IMR-90 (cell line): Measurements from ENCODE around the gene ILF2. TPM values are rescaled to one million over a fixed set of nuclear protein-coding genes. Genes with fewer than 3 reads are reported as not detected.

Experiments used
- ATAC-seq: fragments of 200-7000 bp; cut with Tn5 transposase; 2 replicates; pipeline ENCODE4 v1.9.1; 2020; ENCODE audit warnings: low read depth, mild to moderate bottlenecking, moderate library complexity
- BruUV-seq: library from RNA; stranded (reverse); fragments of 400-500 nt; replicated peaks from 2 replicates; lab custom pipeline; 2021; lab: Mats Ljungman, UMichigan
- CTCF ChIA-PET: fragments of 300-600 bp; formaldehyde crosslinking; extraction: SDS; loops from one replicate; lab custom pipeline; 2021; ENCODE audit warnings: antibody characterized with exemption; lab: Yijun Ruan, JAX
- POLR2A ChIA-PET: fragments of 300-600 bp; sonication (Branson Sonifier 250); formaldehyde crosslinking; loops from one replicate; lab custom pipeline; 2022; ENCODE audit warnings: antibody characterized with exemption; ENCODE audit not compliant: unreplicated experiment; lab: Charles Lee
- DNase-seq: peaks from one replicate; pipeline ENCODE4 v3.0.0; 2013
- H2AFZ ChIP-seq: replicated peaks from 2 replicates; pipeline ENCODE3; 2013; ENCODE audit warnings: low read length, mild to moderate bottlenecking; ENCODE audit not compliant: poor library complexity
- H2AK5ac ChIP-seq: 2 replicates; pipeline ENCODE4 v1.6.1; 2013; ENCODE audit warnings: low read depth, low read length, inconsistent platforms
- H2AK9ac ChIP-seq: replicated peaks from 2 replicates; pipeline ENCODE3; 2013; ENCODE audit warnings: mild to moderate bottlenecking, low read depth, low read length, moderate library complexity; ENCODE audit not compliant: poor library complexity
- H2BK120ac ChIP-seq: 2 replicates; pipeline ENCODE4 v1.6.1; 2013; ENCODE audit warnings: low read depth, low read length, inconsistent platforms
- H2BK15ac ChIP-seq: 3 replicates; pipeline ENCODE4 v1.6.1; 2013; ENCODE audit warnings: low read depth, low read length, inconsistent platforms
- H2BK20ac ChIP-seq: 2 replicates; pipeline ENCODE4 v1.6.1; 2013; ENCODE audit warnings: low read depth, mild to moderate bottlenecking, inconsistent platforms, low read length, moderate library complexity
- H2BK5ac ChIP-seq: 2 replicates; pipeline ENCODE4 v1.6.1; 2013; ENCODE audit warnings: mild to moderate bottlenecking, low read depth, low read length, inconsistent platforms; ENCODE audit not compliant: poor library complexity, severe bottlenecking
- H3K14ac ChIP-seq: replicated peaks from 2 replicates; pipeline ENCODE4 v1.6.1; 2013; ENCODE audit warnings: low read depth, low read length, inconsistent platforms
- H3K18ac ChIP-seq: 2 replicates; pipeline ENCODE4 v1.6.1; 2013; ENCODE audit warnings: low read depth, low read length, control low read depth
- H3K23ac ChIP-seq: 2 replicates; pipeline ENCODE4 v1.6.1; 2013; ENCODE audit warnings: low read depth, low read length, inconsistent platforms
- H3K27ac ChIP-seq: 2 replicates; pipeline ENCODE4 v1.5.1; 2013; ENCODE audit warnings: mild to moderate bottlenecking, control low read depth, low read length; ENCODE audit not compliant: insufficient read depth
- H3K27me3 ChIP-seq: 2 replicates; pipeline ENCODE4 v1.6.1; 2013; ENCODE audit warnings: low read length; ENCODE audit not compliant: control insufficient read depth, insufficient read depth
- H3K36me3 ChIP-seq: 2 replicates; pipeline ENCODE4 v1.6.1; 2013; ENCODE audit warnings: low read length, mixed read lengths; ENCODE audit not compliant: control insufficient read depth, insufficient read depth
- H3K4ac ChIP-seq: 2 replicates; pipeline ENCODE4 v1.6.1; 2013; ENCODE audit warnings: low read depth, low read length, inconsistent platforms
- H3K4me1 ChIP-seq: 2 replicates; pipeline ENCODE4 v1.6.1; 2013; ENCODE audit warnings: low read length, mixed read lengths; ENCODE audit not compliant: control insufficient read depth, insufficient read depth
- H3K4me2 ChIP-seq: 2 replicates; pipeline ENCODE4 v1.6.1; 2013; ENCODE audit warnings: low read depth, mild to moderate bottlenecking, control low read depth, low read length, moderate library complexity
- H3K4me3 ChIP-seq: 2 replicates; pipeline ENCODE4 v1.5.1; 2013; ENCODE audit warnings: low read depth, mild to moderate bottlenecking, control low read depth, low read length, moderate library complexity; ENCODE audit not compliant: insufficient read depth
- H3K56ac ChIP-seq: 2 replicates; pipeline ENCODE4 v1.6.1; 2013; ENCODE audit warnings: low read length, inconsistent platforms; ENCODE audit not compliant: insufficient read depth; ENCODE audit errors: extremely low read depth
- H3K79me1 ChIP-seq, 2 experiments: 2 replicates each; pipeline ENCODE4 v1.6.1; 2013; ENCODE audit warnings: low read length in 2 of 2, inconsistent platforms in 1 of 2, low read depth in 1 of 2
- H3K9ac ChIP-seq: 2 replicates; pipeline ENCODE4 v1.6.1; 2013; ENCODE audit warnings: low read depth, low read length, control low read depth
- H3K9me1 ChIP-seq: 2 replicates; pipeline ENCODE4 v1.6.1; 2013; ENCODE audit warnings: low read length, inconsistent platforms; ENCODE audit not compliant: insufficient read depth
- H3K9me3 ChIP-seq: 2 replicates; pipeline ENCODE4 v1.6.1; 2013; ENCODE audit warnings: low read length; ENCODE audit not compliant: control insufficient read depth, insufficient read depth
- H4K20me1 ChIP-seq: 2 replicates; pipeline ENCODE4 v1.6.1; 2013; ENCODE audit warnings: low read length, inconsistent platforms; ENCODE audit not compliant: insufficient read depth
- H4K5ac ChIP-seq: 2 replicates; pipeline ENCODE4 v1.6.1; 2013; ENCODE audit warnings: mild to moderate bottlenecking, low read depth, low read length, control low read depth
- H4K8ac ChIP-seq, 2 experiments: 2 replicates each; pipeline ENCODE4 v1.6.1; 2013; ENCODE audit warnings: low read depth in 2 of 2, low read length in 2 of 2, control low read depth in 1 of 2, inconsistent platforms in 1 of 2
- H4K91ac ChIP-seq: 2 replicates; pipeline ENCODE4 v1.6.1; 2013; ENCODE audit warnings: low read depth, low read length, inconsistent platforms; ENCODE audit not compliant: insufficient read depth
- CEBPB ChIP-seq: IDR thresholded peaks from 2 replicates; pipeline ENCODE4 v1.6.1; 2012; ENCODE audit warnings: low read depth, low read length, improper control_type of control experiment
- CHD1 ChIP-seq: IDR thresholded peaks from 2 replicates; pipeline ENCODE4 v1.6.1; 2012; ENCODE audit warnings: low read depth, low read length, improper control_type of control experiment
- CTCF ChIP-seq: conservative IDR thresholded peaks from 2 replicates; pipeline ENCODE4 v1.5.1; 2012; ENCODE audit warnings: mild to moderate bottlenecking, low read depth, low read length, improper control_type of control experiment
- FOS ChIP-seq: fragments of 150-350 bp; IDR thresholded peaks from 2 replicates; pipeline ENCODE4 v1.6.1; 2016; ENCODE audit warnings: low read depth, low read length
- MAFK ChIP-seq: IDR thresholded peaks from 2 replicates; pipeline ENCODE4 v1.6.1; 2012; ENCODE audit warnings: low read depth, low read length, improper control_type of control experiment
- MAZ ChIP-seq: IDR thresholded peaks from 2 replicates; pipeline ENCODE4 v1.6.1; 2012; ENCODE audit warnings: low read depth, mild to moderate bottlenecking, low read length, improper control_type of control experiment, moderate library complexity, borderline replicate concordance
- MXI1 ChIP-seq: IDR thresholded peaks from 2 replicates; pipeline ENCODE4 v1.6.1; 2012; ENCODE audit warnings: low read depth, mild to moderate bottlenecking, low read length, moderate library complexity, borderline replicate concordance
- NFE2L2 ChIP-seq: fragments of 150-350 bp; IDR thresholded peaks from 2 replicates; pipeline ENCODE4 v1.6.1; 2016; ENCODE audit warnings: low read depth, mild to moderate bottlenecking, low read length
- POLR2A ChIP-seq: IDR thresholded peaks from 2 replicates; pipeline ENCODE4 v1.6.1; 2012; ENCODE audit warnings: mild to moderate bottlenecking, low read depth, low read length
- RAD21 ChIP-seq: IDR thresholded peaks from 2 replicates; pipeline ENCODE4 v1.6.1; 2012; ENCODE audit warnings: low read length, improper control_type of control experiment
- RCOR1 ChIP-seq: IDR thresholded peaks from 2 replicates; pipeline ENCODE4 v1.6.1; 2012; ENCODE audit warnings: mild to moderate bottlenecking, low read length, improper control_type of control experiment; ENCODE audit not compliant: insufficient replicate concordance
- RFX5 ChIP-seq: IDR thresholded peaks from 2 replicates; pipeline ENCODE4 v1.8.0; 2012; ENCODE audit warnings: low read depth, mild to moderate bottlenecking, low read length, moderate library complexity
- SMC3 ChIP-seq: fragments of 150-350 bp; IDR thresholded peaks from 2 replicates; pipeline ENCODE4 v1.6.1; 2016; ENCODE audit warnings: low read depth, mild to moderate bottlenecking, antibody characterized with exemption, low read length, moderate library complexity
- USF2 ChIP-seq: fragments of 150-350 bp; IDR thresholded peaks from 2 replicates; pipeline ENCODE4 v1.6.1; 2017; ENCODE audit warnings: mild to moderate bottlenecking, antibody characterized with exemption, low read length, low read depth
- WGBS, 2 experiments: methylation state at CpG; one replicate each; pipeline versions ENCODE4 v1.1.5 to v1.1.7; 2013; ENCODE audit warnings: missing lambda C conversion rate in 2 of 2; ENCODE audit not compliant: insufficient read length in 1 of 2; ENCODE audit errors: extremely low coverage in 2 of 2; 5-methylcytosine and 5-hydroxymethylcytosine counted together
- dilution Hi-C: fragments of 300-500 bp; cut with HindIII; formaldehyde crosslinking; loops from one replicate; pipeline ENCODE4 v1.14.3; 2018; ENCODE audit warnings: low sequenced_read_pairs; ENCODE audit not compliant: unreplicated experiment
- in situ Hi-C: fragments of 300-500 bp; cut with MboI; formaldehyde crosslinking; loops from 3 replicates; pipeline ENCODE4 v1.14.3; 2019; ENCODE audit warnings: low sequenced_read_pairs, inconsistent platforms, mixed read lengths
- intact Hi-C: fragments of 100-400 bp; cut with micrococcal nuclease; formaldehyde crosslinking; loops from 2 replicates; pipeline ENCODE4 v1.10.0; 2022
- polyA plus RNA-seq, 3 experiments: library from polyadenylated mRNA; depleted of rRNA; stranded (reverse); fragments of >200 nt; gene quantifications; 2 replicates each; pipeline ENCODE4 v1.2.3, GENCODE V29; 2012; ENCODE audit warnings: low replicate concordance in 1 of 3
- total RNA-seq: library from RNA; depleted of rRNA; stranded (reverse); fragments of >200 nt; gene quantifications from 2 replicates; pipeline ENCODE4 v1.2.3, GENCODE V29; 2012

The ILF2 gene
- total and polyA plus RNA-seq, 2 of the 4 experiments (the other 2 are of a cell fraction): 273 to 504 TPM

- WGBS, 2 experiments: 100% methylated on average over 1 of the region's 10 CpGs; no CpG with 5 or more reads in 1 of the 2 experiments
- DNase-seq: no peak
- H3K23ac ChIP-seq: peak within 1 kb of the TSS; percentile 84
- H2BK20ac ChIP-seq: peak within 1 kb of the TSS; percentile 81
- H3K9me3 ChIP-seq: no peaks in the 10 kb centered on the region
- peak within 1 kb of the TSS; percentile 73 for H3K18ac ChIP-seq
- in situ Hi-C loops (no loop called here), intact Hi-C loops (loop anchor here (1.0 to 5.0 kb wide), 3 partner anchors 55 to 117 kb away; no protein-coding TSS in a partner anchor), dilution Hi-C loops (no loop called here)
- H3K9me1 ChIP-seq: peaks cover 29% of the 10 kb centered on the region
- H3K27ac ChIP-seq: peak within 1 kb of the TSS; percentile 96
- peak within 1 kb of the TSS; percentile 94 for H3K56ac ChIP-seq
- no peaks in the 10 kb centered on the region for H4K20me1 ChIP-seq
- peak within 1 kb of the TSS; percentile 99 for H3K14ac ChIP-seq
- peaks cover 9% of the 10 kb centered on the region; the same call in 1 of the 2 replicates for H3K36me3 ChIP-seq
- peak within 1 kb of the TSS; percentile 85 for H2BK120ac ChIP-seq
- peak within 1 kb of the TSS; percentile 96 for H3K4ac ChIP-seq
- peak within 1 kb of the TSS; percentile 87 for H4K5ac ChIP-seq
- no peak for ATAC-seq
- peak within 1 kb of the TSS; percentile 85 for H3K9ac ChIP-seq
- POLR2A ChIA-PET: interaction anchor here (0.7 to 2.3 kb wide), 15 partner anchors 8 to 96 kb away, joined by 3 to 10 read pairs (median 5); partner anchors contain the start of genes S100A16 and S100A6
- H3K79me1 ChIP-seq: peaks cover 24 to 32% of the 10 kb centered on the region in 2 experiments
- H3K4me2 ChIP-seq: peak within 1 kb of the TSS; percentile 83
- H4K91ac ChIP-seq: peak within 1 kb of the TSS; percentile 97
- H2AFZ ChIP-seq: peak within 1 kb of the TSS; percentile 84
- BruUV-seq: no TSS peak
- peak within 1 kb of the TSS; percentile 97 for H2AK9ac ChIP-seq
- CTCF ChIA-PET: interaction anchor here (0.8 to 2.3 kb wide), 12 partner anchors 12 to 121 kb away, joined by 3 to 18 read pairs (median 5); partner anchors contain the start of gene S100A16
- H2BK15ac ChIP-seq: peak within 1 kb of the TSS; percentile 84; the same call in 2 of the 3 replicates
- peaks cover 14% of the 10 kb centered on the region for H3K4me1 ChIP-seq
- peak within 1 kb of the TSS; percentile 54 for H3K4me3 ChIP-seq
- H2AK5ac ChIP-seq: peak within 1 kb of the TSS; percentile 99
- peak within 1 kb of the TSS; percentile 87 to 94 for H4K8ac ChIP-seq
- peak within 1 kb of the TSS; percentile 92 for H2BK5ac ChIP-seq
- H3K27me3 ChIP-seq: no peaks in the 10 kb centered on the region
- TF ChIP-seq MAFK: no peak
- TF ChIP-seq MXI1: no peak
- TF ChIP-seq RAD21: no peak
- TF ChIP-seq USF2: no peak
- no peak for TF ChIP-seq CEBPB
- no peak for TF ChIP-seq SMC3
- TF ChIP-seq POLR2A: no peak
- TF ChIP-seq RCOR1: no peak
- TF ChIP-seq NFE2L2: no peak
- TF ChIP-seq FOS: no peak
- TF ChIP-seq CHD1: no peak
- TF ChIP-seq RFX5: no peak
- no peak for TF ChIP-seq CTCF
- no peak for TF ChIP-seq MAZ
Observed at GRCh38 chr1:153627715-153628626, 42.8 kb downstream of the ILF2 start, which contains the start of gene S100A1. TSS of gene S100A1 (plus strand) at chr1:153628434. CDS start at chr1:153630522, 2,088 bp downstream.
